ENCODE results near the gene HSD17B1.

DNA sequence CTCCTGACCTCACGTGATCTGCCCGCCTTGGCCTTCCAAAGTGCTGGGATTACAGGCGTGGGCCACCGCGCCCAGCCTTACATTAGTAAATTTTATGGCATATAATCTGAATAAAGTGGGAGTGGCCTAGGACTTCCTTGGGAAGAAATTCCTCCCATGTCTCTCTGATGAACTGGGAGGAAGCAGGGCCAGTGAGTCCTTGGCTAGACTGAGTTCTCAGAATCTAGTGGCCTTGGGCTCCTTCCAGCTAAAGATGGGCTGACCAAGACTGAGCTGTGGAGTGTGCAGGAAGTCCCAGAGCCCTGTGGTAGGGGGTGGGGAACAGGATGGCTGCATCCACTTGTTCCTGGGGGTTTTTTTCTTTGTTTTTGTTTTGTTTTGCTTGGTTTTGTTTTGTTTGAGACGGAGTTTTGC is 26.7 kb upstream of the HSD17B1 start:
- TF ChIP-seq EZH2 (IDR thresholded peaks at IDR 0.05; ENCODE audit: insufficient read depth, poor library complexity, severe bottlenecking) (no peak), EZH2phosphoT487 (IDR thresholded peaks at IDR 0.05; ENCODE audit: insufficient read depth, low read depth) (no peak)
